Memory B cell (primary cell): ENCODE data around the gene NSF.
A peak's percentile ranks its signal among the peaks of the same experiment; 100 is the strongest.
"Not testable (repeated sequence)": the region's sequence is repeated elsewhere in the genome, so short reads cannot be mapped to it uniquely, and the experiment has no call there.

Experiments used
- ATAC-seq: fragments of 150-1000 bp; cut with Tn5 transposase; 2 replicates; pipeline ENCODE4 v1.10.0; 2021; ENCODE audit warnings: low read depth, mild to moderate bottlenecking, moderate library complexity
- DNase-seq, 2 donors: peaks; one replicate each; pipeline ENCODE4 v3.0.0; 2022; ENCODE audit warnings: low spot score in 2 of 2
- H3K27ac Mint-ChIP-seq: one replicate; pipeline ENCODE4 v1.8.0; 2022; ENCODE audit warnings: mild to moderate bottlenecking, moderate library complexity, mixed read lengths
- H3K27me3 Mint-ChIP-seq: one replicate; pipeline ENCODE4 v1.8.0; 2022; ENCODE audit warnings: mixed read lengths
- H3K36me3 Mint-ChIP-seq: one replicate; pipeline ENCODE4 v1.8.0; 2022; ENCODE audit warnings: mild to moderate bottlenecking, mixed read lengths
- H3K4me1 Mint-ChIP-seq: one replicate; pipeline ENCODE4 v1.8.0; 2022; ENCODE audit warnings: mixed read lengths
- H3K4me3 Mint-ChIP-seq: one replicate; pipeline ENCODE4 v1.8.0; 2022; ENCODE audit warnings: mild to moderate bottlenecking, moderate library complexity, mixed read lengths
- H3K9me3 Mint-ChIP-seq: one replicate; pipeline ENCODE4 v1.8.0; 2022; ENCODE audit warnings: mixed read lengths

Gene NSF

GRCh38 chr17:46699014-46699413 lies 108.5 kb downstream of the NSF start:
- H3K36me3 Mint-ChIP-seq, H3K4me1 Mint-ChIP-seq, ATAC-seq, H3K4me3 Mint-ChIP-seq, H3K27me3 Mint-ChIP-seq, H3K9me3 Mint-ChIP-seq, DNase-seq, H3K27ac Mint-ChIP-seq: not testable (repeated sequence)

GRCh38 chr17:46717999-46718398 lies 127.5 kb downstream of the NSF start:
- peaks cover 20% of the 10 kb centered on the region for H3K36me3 Mint-ChIP-seq
- no peaks in the 10 kb centered on the region for H3K9me3 Mint-ChIP-seq
- ATAC-seq = no peak
- no peak overlapping the region for H3K4me3 Mint-ChIP-seq
- H3K4me1 Mint-ChIP-seq = peaks cover 15% of the 10 kb centered on the region
- H3K27me3 Mint-ChIP-seq = no peaks in the 10 kb centered on the region
- no peak overlapping the region for H3K27ac Mint-ChIP-seq
- no peak for DNase-seq

GRCh38 chr17:46719891-46720290 lies 129.4 kb downstream of the NSF start:
- H3K4me1 Mint-ChIP-seq = peaks cover 17% of the 10 kb centered on the region
- ATAC-seq (no peak), DNase-seq (no peak)
- H3K9me3 Mint-ChIP-seq = no peaks in the 10 kb centered on the region
- H3K27ac Mint-ChIP-seq = no peak overlapping the region
- H3K36me3 Mint-ChIP-seq = peaks cover 11% of the 10 kb centered on the region
- H3K4me3 Mint-ChIP-seq = no peak overlapping the region
- no peaks in the 10 kb centered on the region for H3K27me3 Mint-ChIP-seq

DNA sequence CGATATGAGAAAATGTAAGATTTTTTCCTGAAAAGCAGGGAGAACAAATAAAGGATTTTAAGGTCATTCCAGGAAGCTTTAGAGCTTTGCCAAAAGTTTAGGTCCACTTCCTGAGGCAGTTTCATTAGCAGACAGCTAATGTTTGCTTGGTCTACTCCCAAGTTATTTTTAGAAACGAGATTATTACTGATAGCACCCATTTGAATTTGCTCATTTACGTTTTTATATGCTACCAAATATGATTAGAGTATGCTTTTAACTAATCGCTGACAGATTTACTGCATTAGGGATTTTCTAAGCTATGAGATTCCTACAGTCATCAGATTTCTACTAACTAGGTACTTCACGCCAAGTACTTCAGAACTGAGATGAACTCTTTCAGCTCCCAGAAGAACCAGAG lies 129.9 kb downstream of the NSF start:
- Mint-ChIP-seq H3K36me3 (peaks cover 10% of the 10 kb centered on the region), H3K9me3 (no peaks in the 10 kb centered on the region), H3K4me1 (peaks cover 17% of the 10 kb centered on the region), H3K27ac (no peak overlapping the region), H3K27me3 (no peaks in the 10 kb centered on the region), H3K4me3 (no peak overlapping the region)
- DNase-seq (no peak), ATAC-seq (no peak)

DNA sequence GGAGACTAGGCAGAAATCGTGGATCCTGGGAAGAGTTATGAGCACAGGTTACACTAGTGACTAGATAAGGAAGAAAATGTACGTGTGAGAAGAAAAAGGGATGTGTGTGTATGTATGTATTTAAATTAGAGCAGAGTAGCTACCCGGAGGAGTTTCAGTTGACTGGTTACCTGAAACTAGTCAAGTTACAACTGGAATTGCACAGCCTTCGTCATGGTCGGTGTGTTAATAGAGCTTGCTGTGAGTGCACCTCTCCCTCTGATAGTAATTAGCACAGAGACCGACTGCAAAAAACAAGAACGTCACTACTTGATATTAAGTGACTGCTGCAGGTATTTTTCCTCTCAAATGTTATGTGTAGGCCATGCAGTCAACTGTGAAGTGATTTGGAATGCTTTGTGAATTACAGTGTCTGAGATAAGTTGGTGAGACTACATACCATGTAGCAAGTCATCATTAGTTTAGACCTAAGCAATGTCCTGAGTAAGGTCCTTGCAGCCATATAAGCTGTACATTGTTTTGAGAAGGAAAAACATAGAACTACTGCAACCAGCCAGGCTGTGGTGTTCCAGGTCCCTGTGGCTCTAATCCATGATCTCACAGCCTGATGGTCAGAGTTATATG lies 132.3 kb downstream of the NSF start:
- no peak for ATAC-seq
- Mint-ChIP-seq H3K4me1 (peaks cover 20% of the 10 kb centered on the region), H3K27ac (peak overlapping the region; percentile 62), H3K4me3 (no peak overlapping the region), H3K27me3 (no peaks in the 10 kb centered on the region), H3K36me3 (peaks cover 10% of the 10 kb centered on the region), H3K9me3 (no peaks in the 10 kb centered on the region)
- no peak for DNase-seq

DNA sequence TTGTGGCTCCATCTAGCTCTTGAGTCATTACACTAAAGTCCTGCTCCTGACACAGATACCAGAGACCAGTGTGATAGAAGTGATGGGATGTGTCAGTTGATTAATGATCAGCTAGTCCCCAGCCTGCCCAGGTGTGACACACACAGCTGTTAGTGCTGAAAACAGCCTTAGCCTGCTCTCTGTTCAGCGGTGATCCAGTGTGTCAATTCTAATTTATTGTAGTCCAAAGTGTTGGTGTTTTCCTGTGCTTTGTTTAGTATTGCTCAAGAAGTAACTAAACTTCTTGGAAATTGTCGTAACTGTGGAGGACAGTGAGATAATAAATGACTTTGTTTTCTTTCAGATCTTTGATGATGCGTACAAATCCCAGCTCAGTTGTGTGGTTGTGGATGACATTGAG lies 135.7 kb downstream of the NSF start:
- Mint-ChIP-seq H3K27ac (no peak overlapping the region), H3K36me3 (peaks cover 14% of the 10 kb centered on the region), H3K27me3 (no peaks in the 10 kb centered on the region), H3K9me3 (no peaks in the 10 kb centered on the region), H3K4me3 (no peak overlapping the region), H3K4me1 (peaks cover 16% of the 10 kb centered on the region)
- ATAC-seq (no peak), DNase-seq (no peak)

- Mint-ChIP-seq H3K36me3 (peaks cover 12% of the 10 kb centered on the region), H3K4me1 (peaks cover 11% of the 10 kb centered on the region), H3K9me3 (no peaks in the 10 kb centered on the region), H3K27ac (no peak overlapping the region), H3K27me3 (no peaks in the 10 kb centered on the region), H3K4me3 (no peak overlapping the region)
- DNase-seq (no peak), ATAC-seq (no peak)
These were observed 137.3 kb downstream of the NSF start for GRCh38 chr17:46727572-46728348.

DNA sequence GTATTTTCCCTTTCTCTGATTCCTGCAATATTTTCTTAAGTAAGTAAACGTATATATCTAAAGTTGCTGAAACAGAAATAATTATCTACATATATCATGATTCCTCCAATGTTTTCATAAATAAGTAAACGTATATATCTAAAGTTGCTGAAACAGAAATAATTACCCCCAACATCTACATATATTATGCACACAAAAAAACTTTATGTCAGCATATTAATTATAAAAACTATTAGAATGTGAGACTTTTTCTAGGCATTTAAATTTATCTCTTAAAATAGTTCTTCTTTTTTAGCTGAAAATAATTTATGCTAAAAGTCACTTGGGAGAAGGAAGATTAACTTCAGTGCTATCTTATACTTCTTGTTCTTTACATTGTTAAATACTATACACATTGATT lies 139.6 kb downstream of the NSF start:
- no peaks in the 10 kb centered on the region for H3K27me3 Mint-ChIP-seq
- H3K36me3 Mint-ChIP-seq = peaks cover 15% of the 10 kb centered on the region
- DNase-seq = no peak
- no peak overlapping the region for H3K27ac Mint-ChIP-seq
- no peak for ATAC-seq
- peaks cover 5% of the 10 kb centered on the region for H3K4me1 Mint-ChIP-seq
- H3K9me3 Mint-ChIP-seq = no peaks in the 10 kb centered on the region
- no peak overlapping the region for H3K4me3 Mint-ChIP-seq

DNA sequence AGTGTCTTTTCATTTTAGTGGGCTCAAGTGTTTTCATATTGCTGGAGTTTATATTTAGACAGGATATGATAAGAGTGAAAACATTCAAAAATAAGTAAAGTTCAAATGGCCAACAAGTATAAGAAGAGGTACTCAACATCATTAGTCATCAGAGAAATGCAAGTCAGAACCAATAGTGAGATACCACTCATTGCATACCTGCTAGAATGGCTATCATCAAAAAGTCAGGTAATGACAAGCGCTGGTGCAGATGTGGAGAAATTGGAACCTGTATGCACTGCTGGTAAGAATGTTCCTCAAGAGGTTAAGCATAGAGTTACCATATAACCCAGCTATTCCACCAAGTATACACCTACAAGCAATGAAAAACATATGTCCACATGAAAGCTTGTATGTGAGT lies 140.2 kb downstream of the NSF start:
- H3K4me3 Mint-ChIP-seq = no peak overlapping the region
- ATAC-seq (no peak), DNase-seq (no peak)
- no peaks in the 10 kb centered on the region for H3K9me3 Mint-ChIP-seq
- H3K36me3 Mint-ChIP-seq = peaks cover 15% of the 10 kb centered on the region
- no peaks in the 10 kb centered on the region for H3K27me3 Mint-ChIP-seq
- peak overlapping the region; percentile 12 for H3K27ac Mint-ChIP-seq
- H3K4me1 Mint-ChIP-seq = peaks cover 6% of the 10 kb centered on the region

DNA sequence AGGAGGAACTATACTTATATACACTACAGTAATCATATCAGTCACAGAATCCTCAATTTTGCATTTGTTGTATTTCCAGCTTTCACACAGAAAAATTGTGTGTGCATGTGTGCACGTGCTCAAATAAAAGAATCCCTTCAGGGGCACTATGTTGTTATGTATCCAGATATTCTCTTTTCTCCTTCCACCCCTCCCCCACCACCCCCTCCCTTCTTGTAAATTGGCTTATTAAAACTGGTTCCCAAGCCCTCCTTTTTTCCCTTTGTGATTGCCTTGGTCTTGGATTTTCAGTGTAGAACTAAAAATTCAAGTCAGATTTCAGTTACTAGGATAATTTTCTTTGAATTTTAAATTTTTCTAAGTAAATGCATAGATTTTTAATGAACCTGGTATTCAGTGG lies 141.7 kb downstream of the NSF start:
- no peak for ATAC-seq
- Mint-ChIP-seq H3K4me3 (no peak overlapping the region), H3K36me3 (peaks cover 13% of the 10 kb centered on the region), H3K4me1 (peaks cover 16% of the 10 kb centered on the region), H3K27ac (no peak overlapping the region), H3K9me3 (no peaks in the 10 kb centered on the region), H3K27me3 (no peaks in the 10 kb centered on the region)
- DNase-seq = no peak

- no peaks in the 10 kb centered on the region for H3K9me3 Mint-ChIP-seq
- peaks cover 10% of the 10 kb centered on the region for H3K36me3 Mint-ChIP-seq
- DNase-seq (no peak), ATAC-seq (no peak)
- H3K27me3 Mint-ChIP-seq = no peaks in the 10 kb centered on the region
- H3K27ac Mint-ChIP-seq = no peak overlapping the region
- H3K4me1 Mint-ChIP-seq = peaks cover 22% of the 10 kb centered on the region
- H3K4me3 Mint-ChIP-seq = no peak overlapping the region
These were observed 142.4 kb downstream of the NSF start for GRCh38 chr17:46732754-46733398.

GRCh38 chr17:46733837-46734475 lies 143.5 kb downstream of the NSF start:
- no peak for ATAC-seq
- Mint-ChIP-seq H3K27ac (no peak overlapping the region), H3K27me3 (no peaks in the 10 kb centered on the region), H3K36me3 (peaks cover 10% of the 10 kb centered on the region), H3K4me1 (peaks cover 22% of the 10 kb centered on the region), H3K4me3 (no peak overlapping the region), H3K9me3 (no peaks in the 10 kb centered on the region)
- DNase-seq = no peak

DNA sequence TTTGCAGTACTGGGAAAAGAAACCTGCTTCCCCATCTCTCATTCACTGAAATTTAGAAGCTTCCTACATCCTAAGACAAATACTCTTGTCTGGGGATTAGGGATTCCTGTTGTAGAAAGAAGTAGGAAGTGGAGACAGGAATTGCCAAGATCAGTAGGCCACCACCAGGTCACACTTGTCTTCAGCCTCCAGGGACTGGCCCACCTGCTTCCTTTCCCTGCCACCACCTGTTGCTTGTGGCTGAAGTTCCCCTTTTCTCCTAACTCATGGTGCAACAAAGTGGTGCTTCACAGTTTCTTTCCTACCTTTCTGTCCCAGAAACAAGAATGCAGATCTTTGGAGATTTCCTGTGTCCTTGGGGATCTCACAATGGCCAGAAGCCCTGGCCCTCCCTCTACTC lies 145.6 kb downstream of the NSF start:
- peak overlapping the region; percentile 49 for H3K4me3 Mint-ChIP-seq
- peaks cover 5% of the 10 kb centered on the region for H3K36me3 Mint-ChIP-seq
- DNase-seq (peak; percentile 42 to 51), ATAC-seq (peak; percentile 91)
- H3K27ac Mint-ChIP-seq = peak overlapping the region; percentile 82
- H3K4me1 Mint-ChIP-seq = peaks cover 22% of the 10 kb centered on the region
- H3K27me3 Mint-ChIP-seq = no peaks in the 10 kb centered on the region
- H3K9me3 Mint-ChIP-seq = no peaks in the 10 kb centered on the region

DNA sequence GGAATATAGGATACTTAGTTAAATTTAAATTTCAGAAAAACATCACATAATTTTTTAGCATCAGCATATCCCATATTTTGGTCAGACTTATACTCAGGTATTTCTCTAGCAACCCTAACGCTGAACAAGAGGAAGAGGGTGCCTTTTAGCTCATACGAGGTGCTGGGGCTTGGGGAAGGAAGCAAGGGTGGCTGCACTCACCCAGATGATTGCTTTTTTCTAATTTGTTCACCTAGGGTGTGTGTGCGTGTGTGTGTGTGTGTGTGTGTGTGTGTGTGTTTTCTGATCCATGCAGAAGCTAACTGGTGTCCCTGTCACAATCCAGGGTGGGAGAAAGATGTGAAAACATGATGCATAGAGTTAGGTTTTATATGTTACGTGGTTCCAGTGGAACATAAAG lies 146.9 kb downstream of the NSF start:
- peak overlapping the region; percentile 82 for H3K27ac Mint-ChIP-seq
- ATAC-seq = peak; percentile 82
- no peaks in the 10 kb centered on the region for H3K9me3 Mint-ChIP-seq
- H3K4me1 Mint-ChIP-seq = peaks cover 19% of the 10 kb centered on the region
- peak overlapping the region; percentile 61 for H3K4me3 Mint-ChIP-seq
- no peaks in the 10 kb centered on the region for H3K27me3 Mint-ChIP-seq
- DNase-seq = peak in 1 of 2 donors; percentile 47
- H3K36me3 Mint-ChIP-seq = peaks cover 3% of the 10 kb centered on the region
